CD4-positive, alpha-beta T cell treated with Interleukin-1 beta for 1 hour (primary cell): ENCODE results near the gene RBCK1.

Experiments used
- DNase-seq, 2 donors: peaks; one replicate each; pipeline ENCODE4 v3.0.0-alpha.2; 2020 to 2022

The RBCK1 gene

GRCh38 chr20:419556-420165 lies 11.6 kb downstream of the RBCK1 start:
- DNase-seq: peak in 1 of 2 donors; percentile 31

GRCh38 chr20:420166-420620 lies 12.1 kb downstream of the RBCK1 start:
- DNase-seq: no peak

GRCh38 chr20:420721-421574 lies 12.8 kb downstream of the RBCK1 start:
- DNase-seq: peak in 1 of 2 donors; percentile 20

- DNase-seq: no peak
These were observed 13.7 kb downstream of the RBCK1 start for GRCh38 chr20:421685-422250.

- no peak for DNase-seq
These were observed 18.5 kb downstream of the RBCK1 start for GRCh38 chr20:426566-426965.

- DNase-seq: no peak
These were observed 19.3 kb downstream of the RBCK1 start for GRCh38 chr20:427401-427800.

- DNase-seq: no peak
These were observed 20.0 kb downstream of the RBCK1 start for GRCh38 chr20:427849-428657.

- DNase-seq: no peak
These were observed 20.6 kb downstream of the RBCK1 start for GRCh38 chr20:428658-429200.

GRCh38 chr20:430091-430999 lies 22.2 kb downstream of the RBCK1 start:
- DNase-seq: no peak

- peak; percentile 35 to 49 for DNase-seq
These were observed 23.2 kb downstream of the RBCK1 start for GRCh38 chr20:431012-431904.

GRCh38 chr20:432208-432607 lies 24.1 kb downstream of the RBCK1 start:
- DNase-seq: no peak

GRCh38 chr20:432677-433299 lies 24.7 kb downstream of the RBCK1 start:
- DNase-seq: no peak

- peak; percentile 59 to 65 for DNase-seq
These were observed 25.3 kb downstream of the RBCK1 start for GRCh38 chr20:433300-433975.

GRCh38 chr20:434221-434620 lies 26.1 kb downstream of the RBCK1 start:
- DNase-seq: no peak

GRCh38 chr20:434661-435419 lies 26.7 kb downstream of the RBCK1 start:
- no peak for DNase-seq

GRCh38 chr20:435558-435957 lies 27.5 kb downstream of the RBCK1 start:
- DNase-seq: no peak

GRCh38 chr20:436476-436875 lies 28.4 kb downstream of the RBCK1 start:
- DNase-seq: no peak

- no peak for DNase-seq
These were observed 29.8 kb downstream of the RBCK1 start for GRCh38 chr20:437787-438486.
